WTC11 (cell line): ENCODE data around the gene CPNE4.
A peak's percentile ranks its signal among the peaks of the same experiment; 100 is the strongest.

ENCODE experiments used
- CREB1 ChIP-seq: sonication (generic); formaldehyde crosslinking; IDR thresholded peaks from 2 replicates; pipeline ENCODE4 v1.8.0; 2023; ENCODE audit warnings: mild to moderate bottlenecking, missing genetic modification reagents
- CTCF ChIP-seq: fragments of 200-600 bp; IDR thresholded peaks from 2 replicates; pipeline ENCODE4 v1.8.0; 2022; ENCODE audit warnings: antibody characterized with exemption
- ESRRA ChIP-seq: sonication (generic); formaldehyde crosslinking; IDR thresholded peaks from 2 replicates; pipeline ENCODE4 v1.8.1; 2022; ENCODE audit warnings: mild to moderate bottlenecking, missing genetic modification reagents, borderline replicate concordance
- FOXK1 ChIP-seq: sonication (generic); formaldehyde crosslinking; IDR thresholded peaks from 2 replicates; pipeline ENCODE4 v1.8.0; 2022; ENCODE audit warnings: mild to moderate bottlenecking, moderate library complexity, missing genetic modification reagents
- HMGA2 ChIP-seq: fragments of 250-450 bp; sonication (Bioruptor Pico); IDR thresholded peaks from 2 replicates; pipeline ENCODE4 v1.4.0; 2021; ENCODE audit warnings: mild to moderate bottlenecking, moderate library complexity
- NFYB ChIP-seq: sonication (generic); formaldehyde crosslinking; conservative IDR thresholded peaks from 2 replicates; pipeline ENCODE4 v1.8.0; 2022; ENCODE audit warnings: low read depth, missing genetic modification reagents
- TP53 ChIP-seq: sonication (generic); formaldehyde crosslinking; IDR thresholded peaks from 2 replicates; pipeline ENCODE4 v1.8.1; 2023; ENCODE audit warnings: mild to moderate bottlenecking, missing genetic modification reagents
- ZNF138 ChIP-seq: sonication (generic); formaldehyde crosslinking; conservative IDR thresholded peaks from 2 replicates; pipeline ENCODE4 v1.8.1; 2022; ENCODE audit warnings: mild to moderate bottlenecking, moderate library complexity, missing genetic modification reagents
- ZNF416 ChIP-seq: fragments of 250-450 bp; sonication (Bioruptor Pico); IDR thresholded peaks from 2 replicates; pipeline ENCODE4 v1.9.0; 2021; ENCODE audit warnings: mild to moderate bottlenecking, inconsistent platforms
- TF ChIP-seq, protein P1 (sequence below): fragments of 250-450 bp; sonication (Bioruptor Pico); IDR thresholded peaks from 2 replicates; pipeline ENCODE4 v1.9.0; 2021; ENCODE audit warnings: mild to moderate bottlenecking, borderline replicate concordance
- TF ChIP-seq, protein P2 (sequence below): sonication (generic); formaldehyde crosslinking; IDR thresholded peaks from 2 replicates; pipeline ENCODE4 v1.8.0; 2022; ENCODE audit warnings: mild to moderate bottlenecking, missing genetic modification reagents

GRCh38 chr3:131549340-131549739, 485.5 kb downstream of the CPNE4 start:
- TF ChIP-seq ZNF416 (CRISPR knock-in tag) (no peak), CREB1 (CRISPR knock-in tag) (no peak), HMGA2 (CRISPR knock-in tag) (no peak), TP53 (CRISPR knock-in tag) (no peak), CTCF (peak; percentile 45; the same call in 1 of the 2 replicates), FOXK1 (CRISPR knock-in tag) (no peak), NFYB (no peak), ZNF138 (CRISPR knock-in tag) (no peak), ESRRA (no peak)
- TF ChIP-seq, protein P1, sequence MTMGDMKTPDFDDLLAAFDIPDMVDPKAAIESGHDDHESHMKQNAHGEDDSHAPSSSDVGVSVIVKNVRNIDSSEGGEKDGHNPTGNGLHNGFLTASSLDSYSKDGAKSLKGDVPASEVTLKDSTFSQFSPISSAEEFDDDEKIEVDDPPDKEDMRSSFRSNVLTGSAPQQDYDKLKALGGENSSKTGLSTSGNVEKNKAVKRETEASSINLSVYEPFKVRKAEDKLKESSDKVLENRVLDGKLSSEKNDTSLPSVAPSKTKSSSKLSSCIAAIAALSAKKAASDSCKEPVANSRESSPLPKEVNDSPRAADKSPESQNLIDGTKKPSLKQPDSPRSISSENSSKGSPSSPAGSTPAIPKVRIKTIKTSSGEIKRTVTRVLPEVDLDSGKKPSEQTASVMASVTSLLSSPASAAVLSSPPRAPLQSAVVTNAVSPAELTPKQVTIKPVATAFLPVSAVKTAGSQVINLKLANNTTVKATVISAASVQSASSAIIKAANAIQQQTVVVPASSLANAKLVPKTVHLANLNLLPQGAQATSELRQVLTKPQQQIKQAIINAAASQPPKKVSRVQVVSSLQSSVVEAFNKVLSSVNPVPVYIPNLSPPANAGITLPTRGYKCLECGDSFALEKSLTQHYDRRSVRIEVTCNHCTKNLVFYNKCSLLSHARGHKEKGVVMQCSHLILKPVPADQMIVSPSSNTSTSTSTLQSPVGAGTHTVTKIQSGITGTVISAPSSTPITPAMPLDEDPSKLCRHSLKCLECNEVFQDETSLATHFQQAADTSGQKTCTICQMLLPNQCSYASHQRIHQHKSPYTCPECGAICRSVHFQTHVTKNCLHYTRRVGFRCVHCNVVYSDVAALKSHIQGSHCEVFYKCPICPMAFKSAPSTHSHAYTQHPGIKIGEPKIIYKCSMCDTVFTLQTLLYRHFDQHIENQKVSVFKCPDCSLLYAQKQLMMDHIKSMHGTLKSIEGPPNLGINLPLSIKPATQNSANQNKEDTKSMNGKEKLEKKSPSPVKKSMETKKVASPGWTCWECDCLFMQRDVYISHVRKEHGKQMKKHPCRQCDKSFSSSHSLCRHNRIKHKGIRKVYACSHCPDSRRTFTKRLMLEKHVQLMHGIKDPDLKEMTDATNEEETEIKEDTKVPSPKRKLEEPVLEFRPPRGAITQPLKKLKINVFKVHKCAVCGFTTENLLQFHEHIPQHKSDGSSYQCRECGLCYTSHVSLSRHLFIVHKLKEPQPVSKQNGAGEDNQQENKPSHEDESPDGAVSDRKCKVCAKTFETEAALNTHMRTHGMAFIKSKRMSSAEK (CRISPR knock-in tag) = no peak
- TF ChIP-seq, protein P2, sequence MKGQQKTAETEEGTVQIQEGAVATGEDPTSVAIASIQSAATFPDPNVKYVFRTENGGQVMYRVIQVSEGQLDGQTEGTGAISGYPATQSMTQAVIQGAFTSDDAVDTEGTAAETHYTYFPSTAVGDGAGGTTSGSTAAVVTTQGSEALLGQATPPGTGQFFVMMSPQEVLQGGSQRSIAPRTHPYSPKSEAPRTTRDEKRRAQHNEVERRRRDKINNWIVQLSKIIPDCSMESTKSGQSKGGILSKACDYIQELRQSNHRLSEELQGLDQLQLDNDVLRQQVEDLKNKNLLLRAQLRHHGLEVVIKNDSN (CRISPR knock-in tag) = no peak
